Esophagus squamous epithelium (tissue), 5 donors: ENCODE measurements around the gene ABCG5. TPM values are rescaled to one million over a fixed set of nuclear protein-coding genes. Genes with fewer than 3 reads are reported as not detected.

ENCODE experiments used
- DNase-seq: peaks from one replicate; lab custom pipeline; 2025; lab: John Stamatoyannopoulos, UW
- H3K27ac ChIP-seq, 4 donors: fragments of 200-600 bp; sonication (generic); one replicate each; pipeline ENCODE4 v1.5.1; 2016 to 2019; ENCODE audit warnings: mild to moderate bottlenecking in 1 of 4
- H3K27me3 ChIP-seq, 4 donors: fragments of 200-600 bp; sonication (generic); 1 replicate in 3 of 4; 2 replicates in 1 of 4; pipeline versions ENCODE4 v1.5.1 to v1.6.0; 2017 to 2021; ENCODE audit warnings: antibody characterized with exemption in 1 of 4
- H3K36me3 ChIP-seq, 3 donors: fragments of 200-600 bp; sonication (generic); one replicate each; pipeline ENCODE4 v1.5.1; 2016 to 2019
- H3K4me1 ChIP-seq, 3 donors: fragments of 200-600 bp; sonication (generic); one replicate each; pipeline ENCODE4 v1.5.1; 2017 to 2019
- H3K4me3 ChIP-seq, 4 donors: fragments of 200-600 bp; sonication (generic); 1 replicate in 3 of 4; 2 replicates in 1 of 4; pipeline ENCODE4 v1.5.1; 2016 to 2019; ENCODE audit warnings: mild to moderate bottlenecking in 2 of 4, moderate library complexity in 1 of 4
- H3K9me3 ChIP-seq, 3 donors: fragments of 200-600 bp; sonication (generic); one replicate each; pipeline ENCODE4 v1.5.1; 2016 to 2019
- CTCF ChIP-seq, 6 experiments: fragments of 450-650 bp in 4 of 6; fragments of 200-600 bp in 2 of 6; sonication (generic) in 2 of 6; IDR thresholded peaks; one replicate each; pipeline ENCODE4 v1.5.1; 2016 to 2019; ENCODE audit warnings: antibody characterized with exemption in 6 of 6, mild to moderate bottlenecking in 4 of 6, moderate library complexity in 4 of 6
- POLR2A ChIP-seq, 4 donors: fragments of 450-650 bp; IDR thresholded peaks; one replicate each; pipeline ENCODE4 v1.6.1; 2017; ENCODE audit warnings: antibody characterized with exemption in 4 of 4, mild to moderate bottlenecking in 4 of 4, moderate library complexity in 3 of 4
- WGBS, 2 donors: methylation state at CpG; one replicate each; pipeline ENCODE4 v1.1.5; 2018; 5-methylcytosine and 5-hydroxymethylcytosine counted together
- intact Hi-C: fragments of 100-400 bp; cut with DNase I; formaldehyde crosslinking; loops from one replicate; pipeline ENCODE4 v1.15.0; 2022
- total RNA-seq, 4 donors: library from RNA; depleted of rRNA; stranded (reverse); fragments of >200 nt; gene quantifications; one replicate each; pipeline ENCODE4 v1.1.0, GENCODE V29; 2016
- donor health status: DM: yes; HTN: yes; CAD: no.

ABCG5 gene
- total RNA-seq, 4 donors from 2014 or later = not detected

- Histone ChIP-seq H3K27me3 (no peaks in the 10 kb centered on the region), H3K36me3 (peaks cover 0 to 47% (median 0%) of the 10 kb centered on the region in 3 donors), H3K9me3 (no peaks in the 10 kb centered on the region), H3K27ac (no peak overlapping the region), H3K4me1 (peaks cover 0 to 16% (median 6%) of the 10 kb centered on the region in 3 donors), H3K4me3 (no peak overlapping the region)
- intact Hi-C loops = no loop called here
- no peak for TF ChIP-seq CTCF (IDR thresholded peaks at IDR 0.05)
- no peak for DNase-seq
- WGBS, 2 donors = 65 to 80% methylated on average over 3 of the region's 3 CpGs
These were observed 46.0 kb downstream of the ABCG5 start for GRCh38 chr2:43792653-43793052.

- Histone ChIP-seq H3K4me3 (no peak overlapping the region), H3K27ac (peak overlapping the region in 3 of 4 donors; percentile 2 to 58 (median 56)), H3K27me3 (no peaks in the 10 kb centered on the region), H3K36me3 (peaks cover 0 to 43% (median 0%) of the 10 kb centered on the region in 3 donors), H3K9me3 (no peaks in the 10 kb centered on the region), H3K4me1 (peaks cover 0 to 16% (median 6%) of the 10 kb centered on the region in 3 donors)
- DNase-seq = no peak
- 69 to 88% methylated on average over 2 of the region's 2 CpGs for WGBS, 2 donors
- intact Hi-C loops = no loop called here
- TF ChIP-seq CTCF (IDR thresholded peaks at IDR 0.05) = no peak
- TF ChIP-seq POLR2A (IDR thresholded peaks at IDR 0.05) = no peak
These were observed 47.4 kb downstream of the ABCG5 start for GRCh38 chr2:43791035-43791765.

GRCh38 chr2:43790147-43790546, 48.5 kb downstream of the ABCG5 start:
- Histone ChIP-seq H3K4me3 (no peak overlapping the region), H3K27me3 (no peaks in the 10 kb centered on the region), H3K9me3 (no peaks in the 10 kb centered on the region), H3K27ac (peak overlapping the region in 3 of 4 donors; percentile 2 to 56 (median 11)), H3K4me1 (peaks cover 0 to 16% (median 6%) of the 10 kb centered on the region in 3 donors), H3K36me3 (peaks cover 0 to 36% (median 0%) of the 10 kb centered on the region in 3 donors)
- TF ChIP-seq POLR2A (IDR thresholded peaks at IDR 0.05) (no peak), CTCF (IDR thresholded peaks at IDR 0.05) (no peak)
- no peak for DNase-seq
- 66 to 74% methylated on average over 5 of the region's 5 CpGs for WGBS, 2 donors
- intact Hi-C loops = no loop called here

GRCh38 chr2:43788646-43789045, 50.0 kb downstream of the ABCG5 start:
- TF ChIP-seq POLR2A (IDR thresholded peaks at IDR 0.05) = no peak
- TF ChIP-seq CTCF (IDR thresholded peaks at IDR 0.05) = no peak
- intact Hi-C loops = no loop called here
- H3K4me3 ChIP-seq = no peak overlapping the region
- H3K27ac ChIP-seq = peak overlapping the region in 1 of 4 donors; percentile 30
- no peaks in the 10 kb centered on the region for H3K27me3 ChIP-seq
- H3K36me3 ChIP-seq = peaks cover 0 to 42% (median 0%) of the 10 kb centered on the region in 3 donors
- WGBS, 2 donors = 94 to 100% methylated on average over 1 of the region's 1 CpG
- no peaks in the 10 kb centered on the region for H3K9me3 ChIP-seq
- peaks cover 0 to 16% (median 6%) of the 10 kb centered on the region in 3 donors for H3K4me1 ChIP-seq
- DNase-seq = no peak

GRCh38 chr2:43787895-43788294, 50.7 kb downstream of the ABCG5 start:
- Histone ChIP-seq H3K9me3 (no peaks in the 10 kb centered on the region), H3K27ac (peak overlapping the region in 1 of 4 donors; percentile 30), H3K27me3 (no peaks in the 10 kb centered on the region), H3K4me3 (no peak overlapping the region), H3K36me3 (peaks cover 0 to 42% (median 0%) of the 10 kb centered on the region in 3 donors), H3K4me1 (peaks cover 0 to 16% (median 6%) of the 10 kb centered on the region in 3 donors)
- DNase-seq = no peak
- intact Hi-C loops = no loop called here
- TF ChIP-seq CTCF (IDR thresholded peaks at IDR 0.05) (no peak), POLR2A (IDR thresholded peaks at IDR 0.05) (no peak)
